LHCN-M2 (cell line): Measurements from ENCODE around the gene DLL4. TPM values are rescaled to one million over a fixed set of nuclear protein-coding genes. Genes with fewer than 3 reads are reported as not detected.
"Not testable (repeated sequence)": the region's sequence is repeated elsewhere in the genome, so short reads cannot be mapped to it uniquely, and the experiment has no call there.

Experiments
- DNase-seq: peaks from one replicate; pipeline ENCODE4 v3.0.0-alpha.2; 2012; ENCODE audit warnings: low read depth
- total RNA-seq: library from RNA; depleted of rRNA; stranded (reverse); fragments of >200 nt; gene quantifications from 2 replicates; pipeline ENCODE4 v1.2.3, GENCODE V29; 2014

Gene DLL4
- total RNA-seq, 1 experiment from 2014 or later, result 0.17 TPM

DNA sequence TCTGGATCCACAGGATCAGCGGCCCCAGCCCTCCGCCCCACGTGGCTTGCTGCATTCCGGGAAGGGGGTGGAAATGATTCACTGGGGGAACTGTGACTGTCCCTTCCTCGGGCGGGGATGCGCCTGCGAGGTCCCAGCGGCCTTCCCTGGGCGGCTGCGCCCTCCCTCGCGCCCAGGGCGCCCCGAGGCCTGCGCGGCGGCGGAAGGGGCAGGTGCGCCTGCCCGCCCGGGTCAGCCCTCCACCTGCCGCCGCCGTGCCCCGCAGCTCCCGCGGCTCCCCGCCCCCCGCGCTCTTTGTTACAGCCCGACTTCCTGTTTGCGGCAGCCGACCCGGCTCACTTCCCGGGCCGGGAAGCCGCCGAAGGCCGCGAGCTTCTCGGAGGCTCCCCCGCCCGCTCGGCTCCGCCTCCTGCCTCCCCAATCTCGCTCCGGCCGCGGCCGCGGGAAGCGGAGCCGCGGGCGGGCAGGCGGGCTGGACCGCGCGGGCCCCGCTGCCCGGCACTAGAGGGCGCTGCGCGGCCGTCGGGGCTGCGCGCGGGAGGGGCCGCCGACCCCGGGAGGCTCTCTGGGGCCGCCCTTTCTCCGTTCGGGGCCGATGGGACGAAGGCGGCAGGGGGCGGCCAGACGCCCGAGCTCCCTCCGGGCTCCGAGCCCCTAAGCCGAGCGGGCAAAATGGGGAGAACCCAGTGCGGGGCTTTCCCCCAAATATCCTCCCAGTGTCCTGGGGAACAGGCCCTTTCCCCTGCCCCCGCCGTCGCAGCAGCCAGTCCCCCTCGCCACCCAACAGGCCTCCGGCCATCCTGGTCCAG, 12.6 kb downstream of the DLL4 start:
- peak; percentile 58 for DNase-seq

DNA sequence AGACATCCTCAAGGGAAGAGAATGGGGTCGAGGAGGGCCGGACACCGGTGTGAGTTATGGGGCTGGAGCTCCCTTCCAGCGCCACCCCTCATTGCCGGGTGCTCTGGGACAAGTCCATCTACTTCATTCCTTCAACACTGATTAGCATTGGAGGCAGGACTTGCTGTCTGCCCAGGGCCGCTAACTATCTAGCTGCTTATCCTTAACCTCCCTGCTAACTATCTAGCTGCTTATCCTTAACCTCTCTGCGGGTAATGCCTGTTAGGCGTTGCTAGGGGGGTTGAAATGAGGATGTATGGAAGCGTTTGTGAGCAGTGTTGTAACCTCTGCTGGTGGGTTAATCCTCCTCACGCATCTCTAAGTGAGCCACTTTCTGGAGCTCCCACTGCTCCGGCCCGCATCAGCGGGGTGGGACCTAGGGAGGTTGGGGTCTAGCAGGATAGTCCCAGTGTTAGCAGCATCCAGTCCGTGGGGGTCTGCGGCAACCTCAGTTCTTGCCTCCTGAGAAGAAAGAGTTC, 13.3 kb downstream of the DLL4 start:
- DNase-seq, result no peak

DNA sequence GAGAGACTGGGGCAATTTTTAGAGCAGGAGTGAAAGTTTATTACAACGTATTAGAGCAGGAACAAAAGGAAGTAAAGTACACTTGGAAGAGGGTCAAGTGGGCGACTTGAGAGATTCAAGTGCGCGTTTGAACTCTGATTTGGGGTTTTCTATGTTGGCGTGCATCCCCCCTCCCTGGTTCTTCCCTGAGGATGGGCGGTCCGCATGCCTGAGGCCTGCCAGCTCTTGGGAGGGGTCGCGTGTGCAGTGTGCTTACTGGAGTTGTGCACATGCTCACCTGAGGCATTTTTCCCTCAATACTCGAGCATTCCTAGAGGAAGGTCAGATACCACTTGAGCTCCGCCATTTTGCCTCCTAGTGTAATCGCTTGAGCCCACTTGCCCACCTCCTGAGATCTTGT, 13.7 kb downstream of the DLL4 start:
- no peak for DNase-seq

DNA sequence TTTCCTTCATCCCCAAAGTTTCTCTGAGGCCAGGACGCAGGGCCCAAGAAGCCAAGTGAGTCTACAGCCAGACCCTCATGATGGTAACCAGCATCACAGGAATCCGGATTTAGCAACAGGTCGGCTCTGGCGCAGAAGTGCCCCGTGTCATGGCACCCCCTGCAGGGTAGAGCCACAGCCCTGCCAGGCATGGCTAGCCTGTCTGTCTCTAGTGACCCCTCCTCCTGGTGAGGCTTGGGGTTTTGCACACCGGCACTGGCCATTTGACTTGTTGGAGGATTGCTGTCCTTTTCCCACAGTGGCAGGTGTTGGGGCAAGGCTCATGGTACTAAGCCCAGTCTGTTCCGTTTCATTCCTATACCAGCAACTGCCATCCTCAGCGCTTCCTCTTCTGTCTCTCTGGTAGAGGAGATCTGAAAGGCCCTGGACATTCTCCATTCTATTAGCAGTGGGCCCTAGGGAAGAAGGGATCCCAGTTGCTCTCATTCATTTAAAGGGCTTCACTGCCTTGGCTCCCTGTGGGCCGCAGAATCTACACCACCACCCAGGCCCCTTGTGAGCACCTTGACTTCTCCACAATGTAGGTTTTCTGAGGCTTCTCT, 14.7 kb downstream of the DLL4 start:
- no peak for DNase-seq

- no peak for DNase-seq
Observed at GRCh38 chr15:40944510-40945296, 15.6 kb downstream of the DLL4 start.

DNA sequence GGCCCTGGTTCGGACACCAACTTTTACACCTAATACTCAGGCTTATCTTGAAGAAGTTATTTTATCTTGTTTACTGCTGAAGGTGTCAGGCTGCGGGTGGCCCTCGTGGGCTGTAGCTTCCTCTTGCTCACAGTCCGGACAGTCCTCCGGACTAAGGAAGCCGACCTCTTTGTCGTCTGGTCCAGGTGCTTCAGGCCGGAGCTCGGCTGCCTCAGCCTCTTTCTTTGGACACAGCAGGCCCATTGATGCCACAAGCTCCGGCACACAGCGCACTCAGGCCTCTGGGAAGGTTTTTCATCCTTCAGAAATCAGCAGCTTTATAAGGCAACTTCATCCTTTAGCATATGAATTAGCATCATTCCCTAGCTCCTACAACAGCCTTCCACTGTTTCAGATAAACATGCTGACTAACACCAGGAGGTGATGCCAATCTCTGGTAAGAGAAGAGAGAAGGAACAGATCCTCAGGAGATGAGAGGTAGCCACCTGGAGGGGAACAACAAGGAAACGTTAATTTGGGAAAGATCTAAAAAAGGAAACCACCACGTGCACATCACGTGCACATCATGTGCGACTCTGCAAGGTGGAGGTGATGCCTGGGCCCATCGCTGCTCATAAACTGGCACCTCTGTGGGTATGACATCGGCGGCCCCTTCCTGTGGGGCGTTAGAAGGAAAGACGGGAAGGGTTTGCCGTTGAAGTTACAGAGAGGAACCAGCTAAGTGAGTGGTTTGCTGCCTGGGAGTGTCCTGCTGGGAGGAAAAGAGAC, 19.8 kb downstream of the DLL4 start:
- DNase-seq, result no peak

GRCh38 chr15:40949756-40950207, 20.6 kb downstream of the DLL4 start:
- DNase-seq, result no peak

- no peak for DNase-seq
Observed at GRCh38 chr15:40951764-40952163, 22.6 kb downstream of the DLL4 start.

- DNase-seq, result no peak
Observed at GRCh38 chr15:40952301-40952900, 23.3 kb downstream of the DLL4 start.

- DNase-seq, result peak; percentile 90
Observed at GRCh38 chr15:40952901-40953712, 24.0 kb downstream of the DLL4 start, which contains the start of gene CHAC1. Gene CHAC1, plus strand, starts transcription at chr15:40953471. Its CDS starts 113 bp downstream, at chr15:40953584.

GRCh38 chr15:40953713-40954074, 24.6 kb downstream of the DLL4 start:
- no peak for DNase-seq

DNA sequence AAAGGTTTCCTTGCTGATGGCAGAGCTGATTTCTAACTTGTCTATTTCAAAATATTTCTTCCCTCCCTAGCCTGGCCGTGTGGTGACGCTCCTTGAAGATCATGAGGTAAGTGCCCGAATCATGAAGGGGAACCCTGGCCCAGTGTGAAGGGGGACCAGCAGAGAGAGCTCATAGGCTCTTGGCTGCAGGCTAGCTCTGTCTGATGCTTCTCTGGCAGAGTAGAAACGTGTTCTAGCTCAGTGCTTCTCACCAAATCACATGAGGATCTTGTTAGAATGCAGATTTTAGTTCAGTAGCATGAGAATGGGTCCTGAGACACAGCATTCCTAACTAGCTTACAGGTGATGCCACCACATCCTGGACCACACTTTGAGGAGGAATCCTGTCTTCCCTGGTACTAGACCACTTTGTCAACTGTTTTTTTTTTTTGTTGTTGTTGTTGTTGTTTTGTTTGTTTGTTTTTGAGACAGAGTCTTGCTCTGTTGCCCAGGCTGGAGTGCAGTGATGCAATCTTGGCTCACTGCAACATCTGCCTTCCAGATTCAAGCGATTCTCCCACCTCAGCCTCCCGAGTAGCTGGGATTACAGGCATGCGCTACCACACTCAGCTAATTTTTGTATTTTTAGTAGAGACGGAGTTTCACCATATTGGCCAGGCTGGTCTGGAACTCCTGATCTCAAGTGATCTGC, 25.2 kb downstream of the DLL4 start:
- DNase-seq, result not testable (repeated sequence)

DNA sequence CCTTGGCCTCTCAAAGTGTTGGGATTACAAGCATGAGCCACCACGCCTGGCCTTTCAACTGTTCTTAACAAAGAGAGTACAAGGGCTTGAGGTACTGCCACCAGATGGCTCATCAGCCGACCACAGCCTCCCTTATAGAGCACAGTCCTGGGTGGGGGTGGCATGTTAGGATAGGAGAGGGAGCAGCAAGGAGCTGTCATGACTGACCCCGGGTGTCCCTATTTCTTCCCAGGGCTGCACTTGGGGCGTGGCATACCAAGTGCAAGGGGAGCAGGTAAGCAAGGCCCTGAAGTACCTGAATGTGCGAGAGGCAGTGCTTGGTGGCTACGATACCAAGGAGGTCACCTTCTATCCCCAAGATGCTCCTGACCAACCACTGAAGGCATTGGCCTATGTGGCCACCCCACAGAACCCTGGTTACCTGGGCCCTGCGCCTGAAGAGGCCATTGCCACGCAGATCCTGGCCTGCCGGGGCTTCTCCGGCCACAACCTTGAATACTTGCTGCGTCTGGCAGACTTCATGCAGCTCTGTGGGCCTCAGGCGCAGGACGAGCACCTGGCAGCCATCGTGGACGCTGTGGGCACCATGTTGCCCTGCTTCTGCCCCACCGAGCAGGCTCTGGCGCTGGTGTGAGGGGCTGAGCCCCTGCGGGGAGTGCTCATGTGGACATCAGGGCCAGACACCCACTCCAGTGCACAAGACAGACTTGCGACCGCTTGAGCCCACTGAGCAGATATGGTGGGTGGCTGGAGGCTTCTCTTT, 26.2 kb downstream of the DLL4 start:
- no peak for DNase-seq

DNA sequence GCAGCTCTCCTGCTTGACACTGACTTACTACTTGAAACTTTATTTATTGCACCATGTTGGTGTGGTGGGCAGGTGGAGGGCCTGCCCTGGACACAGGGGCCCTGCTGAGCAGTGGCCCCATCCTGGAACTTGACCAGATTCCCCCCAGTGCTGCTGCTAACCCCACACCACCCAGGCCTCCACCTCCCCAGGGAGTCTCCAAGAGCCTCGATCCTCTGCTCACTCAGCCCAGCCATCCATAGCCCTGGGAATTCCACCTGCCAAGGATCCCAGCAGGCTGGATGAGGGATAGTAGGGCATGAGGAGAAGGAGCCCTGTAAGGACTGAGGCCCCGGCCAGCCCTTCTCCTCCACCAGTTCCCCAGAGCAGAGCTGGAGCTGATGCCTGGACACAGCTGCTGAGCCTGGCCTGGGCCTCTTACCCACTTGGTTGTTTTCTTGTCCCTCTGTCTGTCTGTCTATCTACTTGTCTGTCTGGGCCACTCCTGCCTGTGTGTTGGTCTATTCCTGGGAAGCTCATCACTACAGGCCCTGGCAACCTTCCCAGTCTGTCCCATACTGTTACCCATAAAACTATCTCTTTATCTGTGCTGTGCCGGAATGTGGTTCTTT, 26.9 kb downstream of the DLL4 start:
- no peak for DNase-seq

- no peak for DNase-seq
Observed at GRCh38 chr15:40956541-40956982, 27.4 kb downstream of the DLL4 start.

DNA sequence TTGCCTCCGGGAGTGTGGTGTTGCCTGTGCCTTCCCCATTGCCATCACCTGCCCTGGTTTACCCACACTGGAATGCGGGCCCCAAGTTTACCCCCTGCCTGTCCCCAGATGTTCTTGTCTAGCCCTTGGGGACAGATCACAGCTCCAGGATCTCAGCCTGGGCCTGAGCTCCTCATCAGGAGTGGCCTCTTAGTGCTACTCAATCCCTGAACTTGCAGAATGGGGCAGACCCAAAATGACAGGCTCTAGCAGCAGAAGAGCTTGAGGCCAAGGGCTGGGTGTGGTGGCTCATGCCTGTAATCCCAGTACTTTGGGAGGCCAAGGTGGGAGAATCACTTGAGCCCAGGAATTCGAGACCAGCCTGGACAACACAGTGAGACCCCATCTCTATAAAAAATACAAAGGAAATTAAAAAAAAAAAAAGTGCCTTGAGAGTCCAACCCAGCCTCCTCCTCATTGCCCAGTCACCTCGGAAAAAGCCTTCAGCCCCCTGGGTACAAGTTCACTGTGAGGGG, 28.0 kb downstream of the DLL4 start:
- no peak for DNase-seq

DNA sequence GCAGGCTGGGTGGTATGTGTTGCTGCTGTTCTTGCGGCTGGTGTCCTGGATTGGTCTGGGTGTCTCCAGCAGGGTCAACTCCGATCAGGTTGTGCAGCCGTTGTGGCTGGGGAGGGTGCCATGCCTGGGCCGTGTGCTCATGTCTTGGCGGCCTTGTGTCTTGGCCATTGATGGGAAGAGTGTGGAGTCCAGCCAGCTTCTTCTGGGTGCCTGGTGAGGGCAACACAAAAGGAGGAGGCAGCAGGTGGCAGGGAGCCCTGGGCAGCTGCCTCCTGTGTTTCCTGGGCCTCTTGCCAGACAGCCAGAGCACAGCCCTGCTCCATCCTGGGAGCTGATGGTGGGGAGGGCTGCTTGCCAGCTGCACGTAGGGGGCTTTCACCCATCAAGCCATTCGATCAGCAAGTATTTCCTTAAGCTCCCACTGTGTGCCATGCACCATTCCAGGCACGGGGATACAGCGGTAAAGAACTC, 28.5 kb downstream of the DLL4 start:
- peak; percentile 64 for DNase-seq

DNA sequence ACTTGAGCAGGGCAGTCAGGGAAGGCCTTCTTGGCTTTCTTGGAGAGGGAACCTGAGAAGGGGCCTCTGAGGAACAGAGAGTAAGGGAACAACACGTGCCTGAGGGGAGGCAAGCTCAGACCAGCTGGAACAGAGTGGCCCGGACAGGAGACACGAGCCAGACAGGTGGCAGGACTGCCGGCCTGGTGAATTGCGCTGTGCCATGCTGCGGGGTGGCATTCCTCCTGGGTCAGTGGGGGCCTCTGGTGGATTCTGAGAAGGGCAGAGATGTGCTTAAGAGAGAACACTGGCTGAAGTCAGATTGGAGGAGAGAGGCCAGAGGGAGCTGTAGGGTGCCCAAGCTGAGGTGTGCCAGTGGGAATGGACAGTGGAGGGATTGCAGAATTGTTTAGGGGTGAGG, 29.0 kb downstream of the DLL4 start:
- peak; percentile 26 for DNase-seq
